CD8-positive, alpha-beta memory T cell (primary cell): Measurements from ENCODE around the gene PRKAG1. TPM values are rescaled to one million over a fixed set of nuclear protein-coding genes. Genes with fewer than 3 reads are reported as not detected.
A peak's percentile ranks its signal among the peaks of the same experiment; 100 is the strongest.

Experiments used
- CTCF ChIA-PET: fragments of 350-600 bp; sonication (Branson Sonifier 250); formaldehyde crosslinking; loops from one replicate; lab custom pipeline; 2021; ENCODE audit warnings: antibody characterized with exemption; lab: Charles Lee
- POLR2A ChIA-PET: fragments of 350-600 bp; sonication (Branson Sonifier 250); formaldehyde crosslinking; loops from one replicate; lab custom pipeline; 2021; ENCODE audit warnings: antibody characterized with exemption; lab: Charles Lee
- DNase-seq, 5 donors: peaks; one replicate each; pipeline versions ENCODE4 v3.0.0 to v3.0.0-alpha.2; 2020 to 2022; ENCODE audit warnings: mixed read lengths in 1 of 5
- H3K27ac ChIP-seq: one replicate; pipeline ENCODE4 v1.7.0; 2013; ENCODE audit warnings: low read depth, mild to moderate bottlenecking, low read length, moderate library complexity
- H3K27me3 ChIP-seq: 2 replicates; pipeline ENCODE4 v1.7.0; 2013; ENCODE audit warnings: low read length, mild to moderate bottlenecking; ENCODE audit not compliant: insufficient read depth, poor library complexity, severe bottlenecking
- H3K36me3 ChIP-seq: 2 replicates; pipeline ENCODE4 v1.7.0; 2013; ENCODE audit warnings: mild to moderate bottlenecking, low read length, moderate library complexity; ENCODE audit not compliant: insufficient read depth
- H3K4me1 ChIP-seq: 2 replicates; pipeline ENCODE4 v1.7.0; 2013; ENCODE audit warnings: mild to moderate bottlenecking, low read length, moderate library complexity; ENCODE audit not compliant: insufficient read depth
- H3K4me3 ChIP-seq: 2 replicates; pipeline ENCODE4 v1.7.0; 2013; ENCODE audit warnings: mild to moderate bottlenecking, low read length
- H3K9me3 ChIP-seq: 2 replicates; pipeline ENCODE4 v1.7.0; 2013; ENCODE audit warnings: mild to moderate bottlenecking, low read length
- H3K27ac Mint-ChIP-seq, 8 donors: one replicate each; pipeline ENCODE4 v1.8.0; 2020 to 2021; ENCODE audit warnings: mixed read lengths in 8 of 8, mild to moderate bottlenecking in 6 of 8, inconsistent platforms in 3 of 8, moderate library complexity in 3 of 8
- H3K27me3 Mint-ChIP-seq, 2 donors: one replicate each; pipeline ENCODE4 v1.8.0; 2020 to 2021; ENCODE audit warnings: mixed read lengths in 2 of 2, mild to moderate bottlenecking in 1 of 2, moderate library complexity in 1 of 2
- H3K36me3 Mint-ChIP-seq, 3 donors: one replicate each; pipeline ENCODE4 v1.8.0; 2020 to 2021; ENCODE audit warnings: mixed read lengths in 3 of 3, inconsistent platforms in 1 of 3, mild to moderate bottlenecking in 1 of 3
- H3K4me1 Mint-ChIP-seq, 3 donors: one replicate each; pipeline ENCODE4 v1.8.0; 2020 to 2021; ENCODE audit warnings: mixed read lengths in 3 of 3, inconsistent platforms in 1 of 3, mild to moderate bottlenecking in 1 of 3
- H3K4me3 Mint-ChIP-seq, 7 donors: one replicate each; pipeline ENCODE4 v1.8.0; 2020 to 2021; ENCODE audit warnings: mixed read lengths in 7 of 7, mild to moderate bottlenecking in 6 of 7, moderate library complexity in 4 of 7, inconsistent platforms in 2 of 7
- H3K9me3 Mint-ChIP-seq, 5 donors: one replicate each; pipeline ENCODE4 v1.8.0; 2020 to 2022; ENCODE audit warnings: mixed read lengths in 5 of 5, mild to moderate bottlenecking in 3 of 5, moderate library complexity in 2 of 5, inconsistent platforms in 1 of 5
- polyA plus RNA-seq: library from polyadenylated mRNA; unstranded; fragments of 300-500 nt; fragmentation: Illumina TruSeq; gene quantifications from one replicate; pipeline ENCODE4 v1.2.3, GENCODE V29; 2021
- total RNA-seq, 2 experiments: library from RNA; stranded (reverse); gene quantifications; one replicate each; pipeline ENCODE4 v1.2.3, GENCODE V29; 2021

PRKAG1 gene
- total and polyA plus RNA-seq, 3 experiments from 2014 or later = 45.9 to 78.3 (median 73.3) TPM

GRCh38 chr12:49014547-49014946 lies 4.0 kb downstream of the PRKAG1 start:
- Mint-ChIP-seq H3K27ac (peak overlapping the region in 6 of 8 donors; percentile 57 to 84 (median 75)), H3K36me3 (peaks cover 17 to 68% (median 20%) of the 10 kb centered on the region in 3 donors), H3K4me1 (peaks cover 21 to 50% (median 37%) of the 10 kb centered on the region in 3 donors), H3K4me3 (peak overlapping the region in 2 of 7 donors; percentile 8 to 80), H3K9me3 (no peaks in the 10 kb centered on the region), H3K27me3 (peaks cover 0 to 1% of the 10 kb centered on the region in 2 donors)
- no peak for DNase-seq
- Histone ChIP-seq H3K36me3 (peaks cover 20% of the 10 kb centered on the region), H3K9me3 (no peaks in the 10 kb centered on the region), H3K4me3 (no peak overlapping the region), H3K4me1 (peaks cover 17% of the 10 kb centered on the region), H3K27me3 (no peaks in the 10 kb centered on the region), H3K27ac (no peak overlapping the region)
- ChIA-PET CTCF (interaction anchor here (1.0 to 3.7 kb wide), 4 partner anchors 16 to 49 kb away, joined by 4 to 18 read pairs (median 4); partner anchors contain the start of gene DDN), POLR2A (no interaction called here)

GRCh38 chr12:49013428-49013827 lies 5.1 kb downstream of the PRKAG1 start:
- no peak for DNase-seq
- no peaks in the 10 kb centered on the region for H3K9me3 Mint-ChIP-seq
- Histone ChIP-seq H3K27me3 (no peaks in the 10 kb centered on the region), H3K4me1 (peaks cover 14% of the 10 kb centered on the region), H3K9me3 (no peaks in the 10 kb centered on the region), H3K4me3 (no peak overlapping the region), H3K36me3 (peaks cover 20% of the 10 kb centered on the region), H3K27ac (no peak overlapping the region)
- H3K27me3 Mint-ChIP-seq = peaks cover 3% of the 10 kb centered on the region in 2 donors
- ChIA-PET POLR2A (no interaction called here), CTCF (interaction anchor here (0.9 to 3.7 kb wide), 3 partner anchors 15 to 99 kb away, joined by 3 to 18 read pairs (median 3); partner anchors contain the start of gene DDN)
- H3K4me3 Mint-ChIP-seq = no peak overlapping the region
- H3K36me3 Mint-ChIP-seq = peaks cover 20 to 71% (median 24%) of the 10 kb centered on the region in 3 donors
- H3K4me1 Mint-ChIP-seq = peaks cover 17 to 39% (median 33%) of the 10 kb centered on the region in 3 donors
- no peak overlapping the region for H3K27ac Mint-ChIP-seq

GRCh38 chr12:49012739-49013138 lies 5.8 kb downstream of the PRKAG1 start:
- Mint-ChIP-seq H3K36me3 (peaks cover 20 to 70% (median 31%) of the 10 kb centered on the region in 3 donors), H3K27ac (peak overlapping the region in 1 of 8 donors; percentile 45), H3K4me3 (no peak overlapping the region), H3K9me3 (no peaks in the 10 kb centered on the region), H3K27me3 (peaks cover 2 to 5% of the 10 kb centered on the region in 2 donors), H3K4me1 (peaks cover 12 to 32% (median 32%) of the 10 kb centered on the region in 3 donors)
- H3K4me1 ChIP-seq = peaks cover 10% of the 10 kb centered on the region
- H3K9me3 ChIP-seq = no peaks in the 10 kb centered on the region
- POLR2A ChIA-PET = no interaction called here
- H3K27me3 ChIP-seq = no peaks in the 10 kb centered on the region
- CTCF ChIA-PET = interaction anchor here (0.9 to 3.7 kb wide), 4 partner anchors 10 to 99 kb away, joined by 3 to 18 read pairs (median 3); partner anchors contain the start of gene DDN
- H3K36me3 ChIP-seq = peaks cover 20% of the 10 kb centered on the region
- no peak for DNase-seq
- no peak overlapping the region for H3K27ac ChIP-seq
- no peak overlapping the region for H3K4me3 ChIP-seq

- Histone ChIP-seq H3K4me1 (no peaks in the 10 kb centered on the region), H3K36me3 (peaks cover 23% of the 10 kb centered on the region), H3K27ac (no peak overlapping the region), H3K9me3 (no peaks in the 10 kb centered on the region), H3K27me3 (no peaks in the 10 kb centered on the region), H3K4me3 (no peak overlapping the region)
- Mint-ChIP-seq H3K27ac (no peak overlapping the region), H3K4me1 (peaks cover 1 to 11% (median 9%) of the 10 kb centered on the region in 3 donors), H3K36me3 (peaks cover 19 to 73% (median 32%) of the 10 kb centered on the region in 3 donors), H3K4me3 (peak overlapping the region in 1 of 7 donors; percentile 49), H3K9me3 (no peaks in the 10 kb centered on the region), H3K27me3 (peaks cover 1 to 5% of the 10 kb centered on the region in 2 donors)
- POLR2A ChIA-PET = no interaction called here
- no peak for DNase-seq
- CTCF ChIA-PET = interaction anchor here (0.9 to 1.8 kb wide), 2 partner anchors 13 to 59 kb away, joined by 3 to 6 read pairs; no protein-coding TSS in a partner anchor
Measured at GRCh38 chr12:49010092-49010668, 8.4 kb downstream of the PRKAG1 start.

GRCh38 chr12:49008943-49009342 lies 9.6 kb downstream of the PRKAG1 start:
- H3K27me3 ChIP-seq = no peaks in the 10 kb centered on the region
- peaks cover 33% of the 10 kb centered on the region for H3K36me3 ChIP-seq
- DNase-seq = no peak
- no peaks in the 10 kb centered on the region for H3K9me3 Mint-ChIP-seq
- H3K4me3 Mint-ChIP-seq = no peak overlapping the region
- H3K4me3 ChIP-seq = no peak overlapping the region
- H3K4me1 Mint-ChIP-seq = peaks cover 0 to 8% (median 0%) of the 10 kb centered on the region in 3 donors
- H3K36me3 Mint-ChIP-seq = peaks cover 26 to 81% (median 44%) of the 10 kb centered on the region in 3 donors
- H3K9me3 ChIP-seq = no peaks in the 10 kb centered on the region
- H3K27ac ChIP-seq = no peak overlapping the region
- peak overlapping the region in 1 of 8 donors; percentile 17 for H3K27ac Mint-ChIP-seq
- peaks cover 5 to 8% of the 10 kb centered on the region in 2 donors for H3K27me3 Mint-ChIP-seq
- CTCF ChIA-PET = interaction anchor here (1.8 kb wide), 1 partner anchor 12 kb away, joined by 6 read pairs; no protein-coding TSS in a partner anchor
- H3K4me1 ChIP-seq = no peaks in the 10 kb centered on the region
- POLR2A ChIA-PET = no interaction called here

GRCh38 chr12:49000346-49000745 lies 18.2 kb downstream of the PRKAG1 start:
- peaks cover 26 to 44% (median 42%) of the 10 kb centered on the region in 3 donors for H3K36me3 Mint-ChIP-seq
- no peaks in the 10 kb centered on the region for H3K9me3 ChIP-seq
- H3K4me3 Mint-ChIP-seq = peak overlapping the region in 5 of 7 donors; percentile 15 to 79 (median 41)
- H3K9me3 Mint-ChIP-seq = no peaks in the 10 kb centered on the region
- H3K27me3 Mint-ChIP-seq = peaks cover 48 to 55% of the 10 kb centered on the region in 2 donors
- peaks cover 28 to 47% (median 30%) of the 10 kb centered on the region in 3 donors for H3K4me1 Mint-ChIP-seq
- H3K27ac Mint-ChIP-seq = peak overlapping the region in 2 of 8 donors; percentile 17 to 56
- no peak overlapping the region for H3K27ac ChIP-seq
- CTCF ChIA-PET = interaction anchor here (1.4 to 15.2 kb wide), 6 partner anchors 14 to 147 kb away, joined by 3 to 237 read pairs (median 14); partner anchors contain the start of genes DDX23 and WNT1
- H3K4me3 ChIP-seq = no peak overlapping the region
- peaks cover 32% of the 10 kb centered on the region for H3K4me1 ChIP-seq
- DNase-seq = no peak
- peaks cover 31% of the 10 kb centered on the region for H3K27me3 ChIP-seq
- POLR2A ChIA-PET = interaction anchor here (0.5 to 1.3 kb wide), 2 partner anchors 13 to 19 kb away, joined by 3 to 4 read pairs; no protein-coding TSS in a partner anchor
- H3K36me3 ChIP-seq = peaks cover 33% of the 10 kb centered on the region

GRCh38 chr12:48999371-49000131 lies 19.0 kb downstream of the PRKAG1 start, which contains the start of gene DDN:
Gene DDN, minus strand, starts transcription at chr12:48999375. Its CDS starts 88 bp downstream, at chr12:48999287.
- H3K27me3 Mint-ChIP-seq = peaks cover 47 to 59% of the 10 kb centered on the region in 2 donors
- peak within 1 kb of the TSS; percentile 50 for H3K4me3 ChIP-seq
- H3K27ac Mint-ChIP-seq = peak within 1 kb of the TSS in 7 of 8 donors; percentile 56 to 86 (median 78)
- ChIA-PET POLR2A (interaction anchor here (1.1 to 1.3 kb wide), 2 partner anchors 12 to 32 kb away, joined by 3 to 4 read pairs; no protein-coding TSS in a partner anchor), CTCF (interaction anchor here (1.4 to 15.2 kb wide), 7 partner anchors 15 to 147 kb away, joined by 3 to 237 read pairs (median 9); partner anchors contain the start of genes DDX23 and WNT1)
- H3K4me3 Mint-ChIP-seq = peak within 1 kb of the TSS; percentile 74 to 82 (median 76)
- peaks cover 33 to 51% (median 35%) of the 10 kb centered on the region in 3 donors for H3K4me1 Mint-ChIP-seq
- H3K27ac ChIP-seq = no peak within 1 kb of the TSS
- peak; percentile 36 to 69 (median 48) for DNase-seq
- peaks cover 25% of the 10 kb centered on the region for H3K36me3 ChIP-seq
- H3K4me1 ChIP-seq = peaks cover 36% of the 10 kb centered on the region
- H3K9me3 ChIP-seq = no peaks in the 10 kb centered on the region
- no peaks in the 10 kb centered on the region for H3K9me3 Mint-ChIP-seq
- H3K36me3 Mint-ChIP-seq = peaks cover 20 to 36% (median 34%) of the 10 kb centered on the region in 3 donors
- peaks cover 36% of the 10 kb centered on the region for H3K27me3 ChIP-seq
